Dermis lymphatic vessel endothelial cell (primary cell): Measurements from ENCODE around the gene DDAH1. TPM values are rescaled to one million over a fixed set of nuclear protein-coding genes. Genes with fewer than 3 reads are reported as not detected.

ENCODE experiments used
- total RNA-seq: library from RNA; depleted of rRNA; stranded (reverse); fragments of >200 nt; gene quantifications from 2 replicates; pipeline ENCODE4 v1.2.1, GENCODE V29; 2014

DDAH1 gene
- 31.1 and 47.8 TPM in 2 replicates for total RNA-seq

DNA sequence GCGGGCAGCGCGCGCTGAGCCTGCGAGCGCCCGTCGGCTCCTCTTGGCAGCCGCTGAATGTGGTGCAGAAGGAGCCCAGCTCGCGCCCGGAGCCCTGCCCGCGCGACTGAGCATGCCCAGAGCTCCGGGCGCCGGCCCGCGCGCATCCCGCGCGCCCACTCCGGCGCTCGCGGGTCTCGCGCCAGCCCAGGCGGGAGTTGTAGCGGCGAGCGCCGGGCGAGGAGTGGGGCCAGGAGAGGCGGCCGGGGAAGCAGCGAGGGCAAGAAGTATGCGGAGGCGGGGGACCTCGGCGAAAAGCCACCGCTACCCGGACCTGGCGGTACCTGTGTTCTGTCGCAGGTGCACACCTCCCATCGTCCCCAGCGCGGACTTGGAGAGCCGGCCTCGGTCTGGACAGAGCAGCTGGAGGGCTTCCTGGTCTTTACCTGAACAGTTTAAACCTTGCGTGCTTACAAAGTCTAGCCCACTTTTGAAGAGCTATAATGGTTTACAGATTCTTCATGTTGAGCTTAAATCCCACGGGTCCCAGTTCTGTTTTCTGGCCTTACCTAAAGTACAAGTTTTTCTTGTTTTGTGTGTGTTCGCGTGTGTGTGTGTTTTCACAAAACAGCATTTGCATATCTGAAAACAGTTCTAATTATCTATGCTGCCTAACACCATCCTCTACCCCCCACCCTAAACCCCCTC is at the start of gene DDAH1:
TSS of gene DDAH1 (minus strand) at position 61 of the 687 bp plus-strand sequence. CDS start 114 bp downstream, outside the sequence.

DNA sequence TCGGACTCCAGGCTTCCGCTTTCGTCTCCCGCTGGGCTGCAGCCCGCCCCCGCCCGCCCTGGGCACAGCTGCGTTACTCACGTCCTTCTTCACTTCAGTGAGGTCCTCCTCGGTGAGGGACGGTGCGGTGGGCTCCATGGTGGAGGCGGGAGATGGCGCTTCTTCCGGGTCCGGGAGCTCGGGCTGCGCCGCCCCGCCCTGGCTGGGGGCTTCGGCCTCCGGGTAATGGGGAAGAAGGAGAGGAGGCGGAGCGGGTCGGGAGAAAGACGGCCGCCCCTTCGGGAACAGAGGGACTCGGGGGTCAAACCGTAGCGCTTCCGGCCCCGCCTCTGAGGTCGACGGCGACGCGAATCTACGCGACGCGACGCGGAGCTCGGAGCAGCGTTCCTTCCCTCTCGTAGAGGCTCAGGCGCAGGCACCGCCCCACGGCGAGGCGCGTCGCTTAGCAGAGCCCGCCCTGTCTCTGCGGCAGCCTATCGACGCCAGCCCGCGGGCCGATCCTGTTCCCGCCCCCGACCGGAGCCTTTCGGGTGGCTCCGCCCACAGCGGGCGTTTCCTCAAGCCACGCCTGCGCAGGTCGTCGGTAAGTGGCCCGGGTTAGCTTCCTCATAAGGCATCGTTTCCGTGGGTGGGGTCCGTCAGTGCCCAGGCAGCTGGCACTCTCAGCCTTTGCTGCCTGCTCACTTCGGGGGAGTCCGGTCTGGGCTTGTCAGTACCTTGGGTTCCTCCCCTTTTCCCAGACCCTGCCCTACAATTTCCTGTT is 188.6 kb downstream of the DDAH1 start, which contains the start of gene BCL10:
TSS of gene BCL10 (minus strand) at position 418 of the 763 bp plus-strand sequence. CDS start at position 138, 280 bp downstream.

Other genes with a start within 250 kb of the DDAH1 start
- 8.3 and 20.2 TPM in 2 replicates for gene C1orf52, start 205.5 kb downstream of the DDAH1 start, total RNA-seq
- gene BCL10, start 188.5 kb downstream of the DDAH1 start, total RNA-seq, result 49.8 and 68.6 TPM in 2 replicates
- gene CCN1, start 115.6 kb upstream of the DDAH1 start, total RNA-seq, result 31.0 and 147 TPM in 2 replicates
- gene ZNHIT6, start 243.3 kb upstream of the DDAH1 start, total RNA-seq, result 9.2 and 12.6 TPM in 2 replicates